GM10266 (cell line): ENCODE results near the gene GUCA2B.

Source experiments
- DNase-seq: peaks from one replicate; pipeline ENCODE4 v3.0.0; 2012; ENCODE audit errors: extremely low spot score
- CTCF ChIP-seq: IDR thresholded peaks from 2 replicates; pipeline ENCODE4 v1.5.1; 2012; ENCODE audit warnings: mild to moderate bottlenecking, low read depth; ENCODE audit not compliant: control insufficient read depth, insufficient read depth; ENCODE audit errors: missing control alignments

GUCA2B gene

GRCh38 chr1:42133809-42134526 lies 19.2 kb upstream of the GUCA2B start:
- no peak for DNase-seq
- TF ChIP-seq CTCF = no peak

- no peak for TF ChIP-seq CTCF
- DNase-seq = no peak
Measured at GRCh38 chr1:42135426-42135825, 17.8 kb upstream of the GUCA2B start.

- DNase-seq = no peak
Measured at GRCh38 chr1:42136466-42136865, 16.7 kb upstream of the GUCA2B start.

GRCh38 chr1:42137766-42138165 lies 15.4 kb upstream of the GUCA2B start:
- TF ChIP-seq CTCF = no peak
- DNase-seq = no peak

More at GRCh38 chr1:42136466-42136865, 16.7 kb upstream of the GUCA2B start:
- TF ChIP-seq CTCF = no peak

- TF ChIP-seq CTCF = no peak
- no peak for DNase-seq
Measured at GRCh38 chr1:42138586-42138985, 14.6 kb upstream of the GUCA2B start.

- TF ChIP-seq CTCF = no peak
- DNase-seq = no peak
Measured at GRCh38 chr1:42139444-42139843, 13.8 kb upstream of the GUCA2B start.

- no peak for TF ChIP-seq CTCF
- no peak for DNase-seq
Measured at GRCh38 chr1:42140191-42140590, 13.0 kb upstream of the GUCA2B start.
